Measurements from ENCODE around the gene PA2G4. TPM values are rescaled to one million over a fixed set of nuclear protein-coding genes. Genes with fewer than 3 reads are reported as not detected.
A peak's percentile ranks its signal among the peaks of the same experiment; 100 is the strongest.
"Not testable (repeated sequence)": the region's sequence is repeated elsewhere in the genome, so short reads cannot be mapped to it uniquely, and the experiment has no call there.

Gene PA2G4
- total RNA-seq: 100 to 1,000 TPM in 1 of 4 donors, 10 to 100 TPM in 3; 79.6 to 104 (median 93.5) TPM

DNA sequence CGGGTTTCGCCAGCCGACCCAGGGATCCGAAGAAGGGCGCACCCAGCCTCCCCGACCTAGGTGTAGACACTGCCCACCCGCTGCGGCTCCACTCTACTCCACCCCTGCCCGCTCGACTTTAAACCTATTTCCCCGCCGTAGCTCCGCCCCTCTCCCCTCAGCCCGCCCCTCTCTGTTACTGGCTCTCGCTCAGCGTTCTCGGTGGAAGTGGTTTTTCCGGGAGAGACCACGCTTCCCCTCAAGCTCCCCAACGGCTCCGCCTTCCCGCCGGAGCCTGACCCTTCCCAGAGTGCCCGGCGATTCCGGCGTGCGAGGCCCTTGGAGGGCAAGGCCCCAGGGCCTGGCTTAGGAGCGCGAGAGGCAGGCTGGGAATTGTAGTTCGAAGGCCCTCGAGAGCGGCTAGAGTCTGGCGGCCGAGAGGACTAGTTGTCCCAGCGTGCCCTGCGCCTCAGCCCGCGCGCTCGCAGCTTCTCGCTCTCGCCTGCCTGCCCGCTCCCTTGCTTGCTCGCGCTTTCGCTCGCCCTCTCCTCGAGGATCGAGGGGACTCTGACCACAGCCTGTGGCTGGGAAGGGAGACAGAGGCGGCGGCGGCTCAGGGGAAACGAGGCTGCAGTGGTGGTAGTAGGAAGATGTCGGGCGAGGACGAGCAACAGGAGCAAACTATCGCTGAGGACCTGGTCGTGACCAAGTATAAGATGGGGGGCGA, at the start of gene PA2G4:
TSS of gene PA2G4 (plus strand) at position 451 of the 706 bp plus-strand sequence. CDS start at position 630, 179 bp downstream.
- 0% methylated on average over 49 to 55 of the region's 60 CpGs for WGBS, 2 donors
- peak within 1 kb of the TSS; percentile 50 to 95 (median 86) for H3K27ac ChIP-seq

DNA sequence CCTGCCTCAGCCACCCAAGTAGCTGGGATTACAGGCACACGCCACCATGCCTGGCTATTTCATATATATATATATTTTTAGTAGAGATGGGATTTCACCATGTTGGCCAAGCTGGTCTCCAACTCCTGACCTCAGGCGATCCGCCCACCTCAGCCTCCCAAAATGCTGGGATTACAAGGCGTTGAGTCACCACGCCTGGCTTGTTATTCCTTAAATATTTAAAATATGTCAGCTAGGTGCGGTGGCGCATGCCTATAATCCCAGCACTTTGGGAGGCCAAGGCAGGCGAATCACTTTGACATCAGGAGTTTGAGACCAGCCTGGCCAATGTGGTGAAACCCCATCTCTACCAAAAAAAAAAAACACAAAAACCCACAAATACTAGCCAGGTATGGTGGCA, 44.4 kb upstream of the PA2G4 start:
- not testable (repeated sequence) for H3K27ac ChIP-seq; H3K4me1 ChIP-seq; DNase-seq (ENCODE audit: low spot score in 2 of 2); H3K36me3 ChIP-seq; H3K4me3 ChIP-seq; H3K9me3 ChIP-seq; H3K27me3 ChIP-seq
- WGBS, 2 donors: 88 to 96% methylated on average over 8 of the region's 8 CpGs

More for the DNA sequence above, at the start of gene PA2G4:
- peak; percentile 89 to 93 for DNase-seq (ENCODE audit: low spot score in 2 of 2)
- peak; percentile 35 to 84 for TF ChIP-seq POLR2A (IDR thresholded peaks at IDR 0.05)
- TF ChIP-seq EP300 (IDR thresholded peaks at IDR 0.05): peak; percentile 89 to 95
- TF ChIP-seq, protein P1, sequence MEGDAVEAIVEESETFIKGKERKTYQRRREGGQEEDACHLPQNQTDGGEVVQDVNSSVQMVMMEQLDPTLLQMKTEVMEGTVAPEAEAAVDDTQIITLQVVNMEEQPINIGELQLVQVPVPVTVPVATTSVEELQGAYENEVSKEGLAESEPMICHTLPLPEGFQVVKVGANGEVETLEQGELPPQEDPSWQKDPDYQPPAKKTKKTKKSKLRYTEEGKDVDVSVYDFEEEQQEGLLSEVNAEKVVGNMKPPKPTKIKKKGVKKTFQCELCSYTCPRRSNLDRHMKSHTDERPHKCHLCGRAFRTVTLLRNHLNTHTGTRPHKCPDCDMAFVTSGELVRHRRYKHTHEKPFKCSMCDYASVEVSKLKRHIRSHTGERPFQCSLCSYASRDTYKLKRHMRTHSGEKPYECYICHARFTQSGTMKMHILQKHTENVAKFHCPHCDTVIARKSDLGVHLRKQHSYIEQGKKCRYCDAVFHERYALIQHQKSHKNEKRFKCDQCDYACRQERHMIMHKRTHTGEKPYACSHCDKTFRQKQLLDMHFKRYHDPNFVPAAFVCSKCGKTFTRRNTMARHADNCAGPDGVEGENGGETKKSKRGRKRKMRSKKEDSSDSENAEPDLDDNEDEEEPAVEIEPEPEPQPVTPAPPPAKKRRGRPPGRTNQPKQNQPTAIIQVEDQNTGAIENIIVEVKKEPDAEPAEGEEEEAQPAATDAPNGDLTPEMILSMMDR (IDR thresholded peaks at IDR 0.05): peak in 2 of 5 experiments; percentile 21 to 38
- Histone ChIP-seq H3K36me3 (peaks cover 0 to 51% (median 17%) of the 10 kb centered on the region in 3 donors), H3K4me1 (peaks cover 0 to 34% (median 19%) of the 10 kb centered on the region in 4 donors), H3K9me3 (no peaks in the 10 kb centered on the region), H3K4me3 (peak within 1 kb of the TSS; percentile 53 to 96 (median 65)), H3K27me3 (no peaks in the 10 kb centered on the region)

DNA sequence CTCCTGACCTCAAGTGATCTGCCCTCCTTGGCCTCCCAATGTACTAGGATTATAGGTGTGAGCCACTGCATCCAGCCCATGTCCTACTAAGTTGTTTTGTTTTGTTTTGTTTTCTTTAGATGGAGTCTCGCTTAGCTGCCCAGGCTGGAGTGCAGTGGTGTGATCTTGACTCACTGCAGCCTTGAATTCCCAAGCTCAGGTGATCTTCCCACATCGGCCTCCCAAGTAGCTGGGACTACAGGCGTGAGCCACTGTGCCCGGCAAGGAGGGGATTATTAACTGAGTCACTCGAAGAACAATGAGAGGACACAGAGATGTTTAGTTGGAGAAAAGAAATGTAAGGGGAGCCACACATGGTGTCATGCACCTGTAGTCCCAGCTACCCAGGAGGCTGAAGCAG, 42.4 kb upstream of the PA2G4 start:
- no peak overlapping the region for H3K27ac ChIP-seq
- H3K36me3 ChIP-seq: no peaks in the 10 kb centered on the region
- TF ChIP-seq, protein P1 (IDR thresholded peaks at IDR 0.05): no peak
- TF ChIP-seq POLR2A (IDR thresholded peaks at IDR 0.05) (no peak), EP300 (IDR thresholded peaks at IDR 0.05) (no peak)
- no peaks in the 10 kb centered on the region for H3K4me1 ChIP-seq
- WGBS, 2 donors: 61 to 72% methylated on average over 5 of the region's 5 CpGs
- no peak overlapping the region for H3K4me3 ChIP-seq
- H3K9me3 ChIP-seq: no peaks in the 10 kb centered on the region
- no peaks in the 10 kb centered on the region for H3K27me3 ChIP-seq
- DNase-seq (ENCODE audit: low spot score in 2 of 2): no peak

DNA sequence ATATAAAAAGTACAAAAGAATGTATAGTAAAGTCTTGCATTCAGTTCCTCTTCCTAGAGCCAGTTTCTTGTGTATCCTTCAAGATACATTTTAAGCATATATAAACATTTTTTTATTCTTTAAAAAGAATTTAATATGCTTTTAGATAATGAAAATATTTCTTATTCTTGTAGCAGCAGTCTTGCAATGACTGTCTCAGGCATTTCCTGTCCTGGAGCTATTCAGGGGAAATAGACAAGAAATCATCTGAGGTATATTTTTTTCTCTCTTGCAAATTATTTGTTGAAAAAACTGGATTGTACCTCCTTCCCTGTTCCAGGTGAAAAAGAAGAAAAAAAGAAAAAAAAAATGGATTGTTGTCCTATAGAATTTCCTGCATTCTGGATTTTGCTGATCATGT, 41.4 kb upstream of the PA2G4 start:
- H3K4me1 ChIP-seq: no peaks in the 10 kb centered on the region
- TF ChIP-seq EP300 (IDR thresholded peaks at IDR 0.05) (no peak), POLR2A (IDR thresholded peaks at IDR 0.05) (no peak)
- TF ChIP-seq, protein P1 (IDR thresholded peaks at IDR 0.05): no peak
- no peaks in the 10 kb centered on the region for H3K27me3 ChIP-seq
- no peaks in the 10 kb centered on the region for H3K9me3 ChIP-seq
- H3K36me3 ChIP-seq: no peaks in the 10 kb centered on the region
- no peak for DNase-seq (ENCODE audit: low spot score in 2 of 2)
- H3K4me3 ChIP-seq: no peak overlapping the region
- no peak overlapping the region for H3K27ac ChIP-seq

DNA sequence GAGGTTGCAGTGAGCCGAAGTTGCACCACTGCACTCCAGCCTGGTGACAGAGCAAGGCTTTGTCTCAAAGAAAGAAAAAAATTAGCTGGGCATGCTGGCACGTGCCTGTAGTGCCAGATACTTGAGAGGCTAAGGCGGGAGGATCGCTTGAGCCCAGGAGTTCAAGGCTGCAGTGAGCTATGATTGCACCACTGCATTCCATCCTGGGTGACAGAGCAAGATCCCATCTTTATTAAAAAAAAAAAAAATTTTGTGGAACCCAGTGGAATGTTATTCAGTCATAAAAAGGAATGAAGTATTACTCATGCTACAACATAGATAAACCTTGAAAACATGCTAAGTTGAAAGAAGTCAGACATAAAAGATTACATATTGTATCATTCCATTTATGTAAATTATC, 32.7 kb upstream of the PA2G4 start:
- TF ChIP-seq EP300 (IDR thresholded peaks at IDR 0.05) (no peak), POLR2A (IDR thresholded peaks at IDR 0.05) (no peak)
- TF ChIP-seq, protein P1 (IDR thresholded peaks at IDR 0.05): no peak
- Histone ChIP-seq H3K36me3 (no peaks in the 10 kb centered on the region), H3K4me3 (no peak overlapping the region), H3K9me3 (no peaks in the 10 kb centered on the region), H3K27me3 (no peaks in the 10 kb centered on the region), H3K4me1 (no peaks in the 10 kb centered on the region), H3K27ac (no peak overlapping the region)
- DNase-seq (ENCODE audit: low spot score in 2 of 2): no peak
- WGBS, 2 donors: 56 to 61% methylated on average over 4 of the region's 4 CpGs

Measured in tibial nerve (tissue), 4 donors.